K562 (cell line): ENCODE measurements around the gene ITSN1. TPM values are rescaled to one million over a fixed set of nuclear protein-coding genes. Genes with fewer than 3 reads are reported as not detected.

Experiments used
- ELF4 ChIP-seq: fragments of 450-650 bp; formaldehyde crosslinking; IDR thresholded peaks from 2 replicates; pipeline ENCODE4 v1.4.0; 2022; ENCODE audit warnings: missing genetic modification characterization
- ESRRA ChIP-seq: fragments of 450-650 bp; IDR thresholded peaks from 2 replicates; pipeline ENCODE4 v1.6.1; 2014; ENCODE audit warnings: low read depth, mild to moderate bottlenecking, moderate library complexity, borderline replicate concordance
- KAT7 ChIP-seq: sonication (generic); formaldehyde crosslinking; IDR thresholded peaks from 2 replicates; pipeline ENCODE4 v1.8.0; 2022; ENCODE audit warnings: missing genetic modification reagents, mild to moderate bottlenecking, borderline replicate concordance
- MAZ ChIP-seq, 2 experiments: fragments of 450-650 bp in 1 of 2; sonication (generic) in 1 of 2; formaldehyde crosslinking; IDR thresholded peaks in 1 of 2; conservative IDR thresholded peaks in 1 of 2; 2 replicates each; pipeline versions ENCODE4 v1.4.0 to v1.5.0; 2020; ENCODE audit warnings: mild to moderate bottlenecking in 1 of 2, missing genetic modification reagents in 1 of 2
- PCBP2 ChIP-seq: fragments of 200-400 bp; formaldehyde crosslinking; IDR thresholded peaks from 2 replicates; pipeline ENCODE4 v1.6.1; 2018; ENCODE audit warnings: low read length, low read depth, mild to moderate bottlenecking, moderate library complexity; ENCODE audit not compliant: poor library complexity, severe bottlenecking
- POLR3A ChIP-seq: IDR thresholded peaks from 2 replicates; pipeline ENCODE4 v1.6.1; 2011; ENCODE audit warnings: borderline replicate concordance, mild to moderate bottlenecking, moderate library complexity; ENCODE audit not compliant: insufficient read length, insufficient read depth; ENCODE audit errors: extremely low read depth
- PTBP1 ChIP-seq: fragments of 200-400 bp; formaldehyde crosslinking; IDR thresholded peaks from 2 replicates; pipeline ENCODE4 v1.6.1; 2017; ENCODE audit warnings: low read depth, low read length
- WHSC1 ChIP-seq: IDR thresholded peaks from one replicate; pipeline ENCODE4 v1.6.1; 2012; ENCODE audit warnings: low read length, control low read depth, inconsistent platforms
- ZNF263 ChIP-seq: sonication (generic); formaldehyde crosslinking; IDR thresholded peaks from 2 replicates; pipeline ENCODE4 v1.8.0; 2022; ENCODE audit warnings: mild to moderate bottlenecking, missing genetic modification reagents, borderline replicate concordance
- ZNF318 ChIP-seq, 2 experiments: fragments of 450-650 bp; IDR thresholded peaks; 2 replicates each; pipeline ENCODE4 v1.6.1; 2016; ENCODE audit warnings: mild to moderate bottlenecking in 2 of 2, borderline replicate concordance in 1 of 2, low read depth in 1 of 2, moderate library complexity in 1 of 2
- polyA plus RNA-seq, 8 experiments: library from polyadenylated mRNA; depleted of rRNA in 4 of 8; stranded (reverse) in 5 of 8; unstranded in 3 of 8; fragments of >200 nt; fragmentation: Nextera tagmentation in 2 of 8; fragmentation: Illumina TruSeq in 1 of 8; extraction: Ambion mirVana in 2 of 8; extraction: Trizol in 1 of 8; gene quantifications; 2 replicates each; pipeline versions ENCODE4 v1.2.1 to v1.2.3, GENCODE V29; 2011 to 2014; ENCODE audit warnings: inconsistent platforms in 1 of 8, missing spikeins in 1 of 8
- total RNA-seq, 7 experiments: library from RNA; depleted of rRNA in 6 of 7; stranded (reverse); fragments of >200 nt in 6 of 7; fragmentation: Illumina TruSeq in 2 of 7; extraction: Trizol in 2 of 7; gene quantifications; 2 replicates each; pipeline versions ENCODE4 v1.2.1 to v1.2.3, GENCODE V29; 2011 to 2021; ENCODE audit warnings: low replicate concordance in 1 of 7
- TF ChIP-seq, protein P1 (sequence below): fragments of 250-450 bp; sonication (Bioruptor Pico); IDR thresholded peaks from 2 replicates; pipeline ENCODE4 v1.5.0; 2022; ENCODE audit warnings: mild to moderate bottlenecking
- TF ChIP-seq, protein P2 (sequence below): IDR thresholded peaks from 2 replicates; pipeline ENCODE4 v1.6.1; 2014; ENCODE audit warnings: antibody characterized with exemption
- TF ChIP-seq, protein P3 (sequence below): sonication (generic); formaldehyde crosslinking; IDR thresholded peaks from 2 replicates; pipeline ENCODE4 v1.8.1; 2023; ENCODE audit warnings: mild to moderate bottlenecking, missing genetic modification reagents

The ITSN1 gene
- total and polyA plus RNA-seq, 9 of the 15 experiments (the other 6 are each of a cell fraction or from before 2014, with no cell fraction given): 1.1 to 12.6 (median 4.8) TPM

DNA sequence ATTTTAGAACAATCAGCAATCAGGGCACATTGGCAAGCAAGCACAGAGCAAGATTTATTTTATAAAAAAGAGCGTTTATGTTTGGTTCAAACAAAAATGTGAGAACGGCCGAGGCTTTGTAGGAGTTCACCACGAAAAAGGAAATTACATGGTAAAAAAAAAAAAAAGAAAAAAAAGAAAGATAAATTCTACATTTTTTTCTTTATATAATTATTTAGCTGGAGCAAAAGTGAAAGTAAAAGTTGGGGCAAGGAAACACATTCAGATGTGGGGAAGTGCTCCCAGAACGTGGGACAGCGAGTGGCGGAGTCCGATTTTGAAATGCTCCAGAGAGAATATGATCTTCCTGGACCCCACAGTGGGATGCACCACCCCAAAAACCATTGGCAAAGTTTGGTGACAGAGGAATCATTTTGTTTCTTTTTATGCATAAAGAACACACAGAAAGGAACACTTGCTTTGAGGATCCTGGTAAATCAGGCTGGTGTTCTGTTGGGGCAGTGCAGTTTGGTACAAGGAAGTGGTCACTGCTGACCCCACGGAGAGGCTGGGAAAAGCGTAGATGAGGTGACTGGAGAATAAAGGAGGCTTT, 289.6 kb downstream of the ITSN1 start (continued):
- TF ChIP-seq ZNF318 (IDR thresholded peaks at IDR 0.05; ENCODE audit: borderline replicate concordance in 1 of 2, low read depth in 1 of 2) (peak in 1 of 2 experiments; percentile 67; a peak in 1 of 4 replicates), ZNF263 (CRISPR knock-in tag) (no peak), KAT7 (peak; percentile 48; the same call in 1 of the 2 replicates), PCBP2 (no peak), ELF4 (CRISPR knock-in tag) (no peak), MAZ (CRISPR knock-in tag; conservative IDR thresholded peaks at IDR 0.05 in 1 of 2, IDR thresholded peaks at IDR 0.05 in 1 of 2) (no peak), POLR3A (no peak), PTBP1 (no peak), WHSC1 (no peak), ESRRA (0 out of 2 replicates have a peak, but pooled peaks have one; percentile 49)
- TF ChIP-seq, protein P1, sequence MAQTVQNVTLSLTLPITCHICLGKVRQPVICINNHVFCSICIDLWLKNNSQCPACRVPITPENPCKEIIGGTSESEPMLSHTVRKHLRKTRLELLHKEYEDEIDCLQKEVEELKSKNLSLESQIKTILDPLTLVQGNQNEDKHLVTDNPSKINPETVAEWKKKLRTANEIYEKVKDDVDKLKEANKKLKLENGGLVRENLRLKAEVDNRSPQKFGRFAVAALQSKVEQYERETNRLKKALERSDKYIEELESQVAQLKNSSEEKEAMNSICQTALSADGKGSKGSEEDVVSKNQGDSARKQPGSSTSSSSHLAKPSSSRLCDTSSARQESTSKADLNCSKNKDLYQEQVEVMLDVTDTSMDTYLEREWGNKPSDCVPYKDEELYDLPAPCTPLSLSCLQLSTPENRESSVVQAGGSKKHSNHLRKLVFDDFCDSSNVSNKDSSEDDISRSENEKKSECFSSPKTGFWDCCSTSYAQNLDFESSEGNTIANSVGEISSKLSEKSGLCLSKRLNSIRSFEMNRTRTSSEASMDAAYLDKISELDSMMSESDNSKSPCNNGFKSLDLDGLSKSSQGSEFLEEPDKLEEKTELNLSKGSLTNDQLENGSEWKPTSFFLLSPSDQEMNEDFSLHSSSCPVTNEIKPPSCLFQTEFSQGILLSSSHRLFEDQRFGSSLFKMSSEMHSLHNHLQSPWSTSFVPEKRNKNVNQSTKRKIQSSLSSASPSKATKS (CRISPR knock-in tag): no peak
- TF ChIP-seq, protein P2, sequence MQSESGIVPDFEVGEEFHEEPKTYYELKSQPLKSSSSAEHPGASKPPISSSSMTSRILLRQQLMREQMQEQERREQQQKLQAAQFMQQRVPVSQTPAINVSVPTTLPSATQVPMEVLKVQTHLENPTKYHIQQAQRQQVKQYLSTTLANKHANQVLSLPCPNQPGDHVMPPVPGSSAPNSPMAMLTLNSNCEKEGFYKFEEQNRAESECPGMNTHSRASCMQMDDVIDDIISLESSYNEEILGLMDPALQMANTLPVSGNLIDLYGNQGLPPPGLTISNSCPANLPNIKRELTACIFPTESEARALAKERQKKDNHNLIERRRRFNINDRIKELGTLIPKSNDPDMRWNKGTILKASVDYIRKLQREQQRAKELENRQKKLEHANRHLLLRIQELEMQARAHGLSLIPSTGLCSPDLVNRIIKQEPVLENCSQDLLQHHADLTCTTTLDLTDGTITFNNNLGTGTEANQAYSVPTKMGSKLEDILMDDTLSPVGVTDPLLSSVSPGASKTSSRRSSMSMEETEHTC: no peak
- TF ChIP-seq, protein P3, sequence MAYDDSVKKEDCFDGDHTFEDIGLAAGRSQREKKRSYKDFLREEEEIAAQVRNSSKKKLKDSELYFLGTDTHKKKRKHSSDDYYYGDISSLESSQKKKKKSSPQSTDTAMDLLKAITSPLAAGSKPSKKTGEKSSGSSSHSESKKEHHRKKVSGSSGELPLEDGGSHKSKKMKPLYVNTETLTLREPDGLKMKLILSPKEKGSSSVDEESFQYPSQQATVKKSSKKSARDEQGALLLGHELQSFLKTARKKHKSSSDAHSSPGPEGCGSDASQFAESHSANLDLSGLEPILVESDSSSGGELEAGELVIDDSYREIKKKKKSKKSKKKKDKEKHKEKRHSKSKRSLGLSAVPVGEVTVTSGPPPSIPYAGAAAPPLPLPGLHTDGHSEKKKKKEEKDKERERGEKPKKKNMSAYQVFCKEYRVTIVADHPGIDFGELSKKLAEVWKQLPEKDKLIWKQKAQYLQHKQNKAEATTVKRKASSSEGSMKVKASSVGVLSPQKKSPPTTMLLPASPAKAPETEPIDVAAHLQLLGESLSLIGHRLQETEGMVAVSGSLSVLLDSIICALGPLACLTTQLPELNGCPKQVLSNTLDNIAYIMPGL (CRISPR knock-in tag): no peak
